Ectodermal cell (in vitro differentiated cells): ENCODE results near the gene GSTK1.
"Not testable (repeated sequence)": the region's sequence is repeated elsewhere in the genome, so short reads cannot be mapped to it uniquely, and the experiment has no call there.

Source experiments
- H3K27ac ChIP-seq: 2 replicates; pipeline ENCODE4 v1.7.0; 2013; ENCODE audit warnings: mild to moderate bottlenecking, low read depth, low read length; ENCODE audit not compliant: insufficient read depth, poor library complexity, severe bottlenecking
- H3K27me3 ChIP-seq: 2 replicates; pipeline ENCODE4 v1.7.0; 2013; ENCODE audit warnings: mild to moderate bottlenecking, low read length; ENCODE audit not compliant: insufficient read depth, control insufficient read depth, poor library complexity, severe bottlenecking
- H3K36me3 ChIP-seq: one replicate; pipeline ENCODE4 v1.7.0; 2013; ENCODE audit warnings: low read length; ENCODE audit not compliant: control insufficient read depth, insufficient read depth
- H3K4me1 ChIP-seq: one replicate; pipeline ENCODE4 v1.7.0; 2013; ENCODE audit warnings: low read length; ENCODE audit not compliant: control insufficient read depth, insufficient read depth
- H3K4me3 ChIP-seq: 2 replicates; pipeline ENCODE4 v1.7.0; 2013; ENCODE audit warnings: low read depth, low read length, control low read depth; ENCODE audit not compliant: insufficient read depth
- H3K9me3 ChIP-seq: 2 replicates; pipeline ENCODE4 v1.7.0; 2013; ENCODE audit warnings: mild to moderate bottlenecking, low read length, moderate library complexity; ENCODE audit not compliant: control insufficient read depth
- WGBS, 2 experiments: methylation state at CpG; one replicate each; pipeline ENCODE4 v1.1.7; 2013; ENCODE audit warnings: missing lambda C conversion rate in 2 of 2; 5-methylcytosine and 5-hydroxymethylcytosine counted together

Gene GSTK1

DNA sequence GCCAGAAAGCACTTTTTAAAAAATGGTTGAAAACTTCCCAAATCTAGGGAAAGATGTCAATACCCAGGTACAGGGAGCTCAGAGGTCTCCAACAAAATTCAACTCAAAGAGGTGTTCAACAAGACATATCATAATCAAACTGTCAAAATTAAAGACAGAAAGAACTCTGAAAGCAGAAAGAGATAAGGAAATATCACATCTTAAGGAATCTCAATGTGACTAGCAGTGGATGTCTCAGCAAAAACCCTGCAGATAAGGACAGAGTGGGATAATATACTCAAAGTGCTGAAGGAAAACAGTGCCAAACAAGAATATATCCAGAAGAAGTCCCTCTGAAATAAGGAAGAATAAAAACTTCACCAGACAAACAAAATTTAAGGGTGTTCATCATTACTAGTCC lies 13.0 kb upstream of the GSTK1 start:
- no peaks in the 10 kb centered on the region for H3K9me3 ChIP-seq
- no peaks in the 10 kb centered on the region for H3K27me3 ChIP-seq
- H3K4me3 ChIP-seq = no peak overlapping the region
- H3K27ac ChIP-seq = no peak overlapping the region
- no peaks in the 10 kb centered on the region for H3K4me1 ChIP-seq
- no peaks in the 10 kb centered on the region for H3K36me3 ChIP-seq

DNA sequence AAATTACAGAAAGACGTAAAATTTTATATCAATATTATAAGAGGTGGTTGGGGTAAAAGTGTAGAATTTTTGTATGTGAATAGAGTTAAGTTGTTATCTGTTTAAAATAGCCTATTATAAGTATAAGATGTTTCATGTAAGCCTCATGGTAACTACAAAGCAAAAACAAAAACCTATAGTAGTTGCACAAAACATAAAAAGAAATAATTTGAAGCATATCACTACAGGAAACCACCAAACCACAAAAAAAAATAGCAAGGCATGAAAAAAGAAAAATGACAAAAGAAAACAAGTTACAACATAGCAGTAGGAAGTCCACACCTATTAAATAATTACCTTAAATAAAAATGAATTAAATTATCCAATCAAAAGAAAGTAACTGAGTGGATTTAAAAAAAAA lies 12.4 kb upstream of the GSTK1 start:
- Histone ChIP-seq H3K27ac (no peak overlapping the region), H3K4me3 (no peak overlapping the region), H3K36me3 (no peaks in the 10 kb centered on the region), H3K9me3 (no peaks in the 10 kb centered on the region), H3K27me3 (no peaks in the 10 kb centered on the region), H3K4me1 (no peaks in the 10 kb centered on the region)
- WGBS, 2 experiments = 86% methylated on average over 1 of the region's 1 CpG; no CpG with 5 or more reads in 1 of the 2 experiments

DNA sequence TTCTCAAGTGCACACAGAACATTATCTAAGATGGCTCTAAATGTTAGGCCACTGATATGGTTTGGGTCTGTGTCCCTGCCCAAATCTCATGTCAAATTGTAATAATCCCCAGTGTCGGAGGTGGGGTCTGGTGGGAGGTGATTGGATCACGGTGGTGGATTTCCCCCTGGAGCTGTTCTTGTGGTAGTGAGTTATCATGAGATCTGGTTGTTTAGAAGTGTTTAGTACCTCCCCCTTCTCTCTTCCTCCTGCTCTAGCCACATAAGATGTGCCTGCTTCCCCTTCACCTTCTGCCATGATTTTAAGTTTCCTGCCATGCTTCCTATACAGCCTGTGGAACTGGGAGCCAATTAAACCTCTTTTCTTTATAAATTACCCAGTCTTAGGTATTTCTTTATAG lies 11.2 kb upstream of the GSTK1 start:
- H3K27me3 ChIP-seq = no peaks in the 10 kb centered on the region
- 100% methylated on average over 1 to 2 of the region's 2 CpGs for WGBS, 2 experiments
- H3K9me3 ChIP-seq = no peaks in the 10 kb centered on the region
- no peaks in the 10 kb centered on the region for H3K4me1 ChIP-seq
- no peak overlapping the region for H3K27ac ChIP-seq
- no peaks in the 10 kb centered on the region for H3K36me3 ChIP-seq
- H3K4me3 ChIP-seq = no peak overlapping the region

DNA sequence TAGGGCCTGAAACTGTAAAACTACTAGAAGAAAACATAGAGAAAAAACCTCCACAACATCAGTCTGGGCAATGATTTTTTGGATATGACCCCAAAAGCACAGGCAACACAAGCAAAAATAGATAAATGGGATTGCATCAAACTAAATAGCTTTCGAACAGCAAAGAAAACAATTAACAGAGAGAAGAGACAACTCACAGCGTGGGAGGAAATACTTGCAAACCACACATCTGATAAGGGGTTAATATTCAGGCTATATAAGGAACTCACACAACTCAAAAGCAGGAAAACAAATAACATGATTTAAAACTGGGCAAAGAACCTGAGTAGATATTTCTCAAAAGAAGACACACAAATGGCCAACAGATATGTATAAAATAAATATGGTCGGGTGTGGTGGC lies 7.7 kb upstream of the GSTK1 start:
- H3K4me1 ChIP-seq = no peaks in the 10 kb centered on the region
- H3K9me3 ChIP-seq = no peaks in the 10 kb centered on the region
- no peaks in the 10 kb centered on the region for H3K27me3 ChIP-seq
- H3K4me3 ChIP-seq = no peak overlapping the region
- no peaks in the 10 kb centered on the region for H3K36me3 ChIP-seq
- 98 to 100% methylated on average over 2 of the region's 3 CpGs for WGBS, 2 experiments
- H3K27ac ChIP-seq = no peak overlapping the region

DNA sequence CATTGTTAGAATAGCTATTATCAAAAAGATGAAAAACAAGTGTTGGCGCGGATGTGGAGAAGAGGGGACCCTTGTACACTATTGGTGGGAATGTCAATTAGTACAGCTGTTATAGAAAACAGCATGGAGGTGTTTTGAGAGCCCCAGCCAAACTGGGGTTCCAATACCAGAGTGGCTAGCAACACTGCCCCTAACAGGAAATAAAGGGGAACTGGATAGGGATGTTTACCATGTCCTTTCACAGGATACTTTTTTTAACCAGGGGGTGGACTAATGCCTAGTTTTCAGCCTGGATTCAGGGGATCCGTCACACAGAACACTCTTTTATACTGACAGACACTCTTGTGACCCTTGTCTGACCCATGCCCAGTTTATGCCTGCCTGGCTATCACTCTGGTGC lies 6.9 kb upstream of the GSTK1 start:
- Histone ChIP-seq H3K27me3 (no peaks in the 10 kb centered on the region), H3K4me1 (no peaks in the 10 kb centered on the region), H3K4me3 (no peak overlapping the region), H3K9me3 (no peaks in the 10 kb centered on the region), H3K36me3 (no peaks in the 10 kb centered on the region), H3K27ac (no peak overlapping the region)
- 90 to 93% methylated on average over 3 of the region's 3 CpGs for WGBS, 2 experiments

DNA sequence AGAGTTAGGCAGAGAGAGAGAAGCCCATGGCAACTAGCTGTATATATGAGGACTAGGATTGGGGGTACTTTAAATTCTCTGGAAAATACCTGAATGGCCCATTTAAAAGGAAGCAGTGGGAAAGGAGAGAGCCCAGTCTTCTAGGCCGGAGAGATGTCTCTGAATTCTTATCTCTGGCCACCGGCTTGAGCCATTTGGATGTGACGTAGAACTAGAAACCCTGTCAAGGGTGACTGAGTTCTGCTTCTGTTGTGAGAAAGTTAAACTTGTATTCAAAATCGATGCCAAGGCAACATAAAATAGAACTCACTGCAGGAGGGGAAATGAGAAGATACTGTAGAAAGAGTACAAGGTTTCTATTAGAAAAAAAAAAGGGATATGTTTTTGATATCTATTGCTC lies 6.3 kb upstream of the GSTK1 start:
- no peaks in the 10 kb centered on the region for H3K27me3 ChIP-seq
- no peaks in the 10 kb centered on the region for H3K9me3 ChIP-seq
- H3K4me1 ChIP-seq = no peaks in the 10 kb centered on the region
- 91 to 92% methylated on average over 4 of the region's 4 CpGs for WGBS, 2 experiments
- no peak overlapping the region for H3K4me3 ChIP-seq
- H3K36me3 ChIP-seq = no peaks in the 10 kb centered on the region
- H3K27ac ChIP-seq = no peak overlapping the region

DNA sequence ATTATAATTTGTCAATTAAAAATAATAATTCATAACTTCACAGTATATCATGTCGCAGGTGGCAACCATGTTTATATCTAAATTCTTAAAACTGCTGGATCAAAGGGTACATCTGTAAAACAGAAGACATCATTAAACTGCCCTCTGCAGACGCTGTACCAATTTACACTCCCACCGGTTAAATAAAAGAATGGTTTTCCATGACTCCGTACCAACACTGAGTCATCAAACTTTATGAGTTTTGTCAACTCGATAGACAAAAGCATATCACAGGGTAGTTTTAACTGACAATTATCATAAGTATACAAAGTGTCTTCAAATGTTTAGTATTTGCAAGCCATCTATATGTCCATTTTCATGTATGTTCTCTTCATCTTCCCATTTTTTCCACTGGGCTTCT lies 5.7 kb upstream of the GSTK1 start:
- no peaks in the 10 kb centered on the region for H3K36me3 ChIP-seq
- no peaks in the 10 kb centered on the region for H3K27me3 ChIP-seq
- H3K4me3 ChIP-seq = no peak overlapping the region
- no peaks in the 10 kb centered on the region for H3K9me3 ChIP-seq
- H3K27ac ChIP-seq = no peak overlapping the region
- WGBS, 2 experiments = 89 to 94% methylated on average over 4 to 5 of the region's 5 CpGs
- H3K4me1 ChIP-seq = no peaks in the 10 kb centered on the region

DNA sequence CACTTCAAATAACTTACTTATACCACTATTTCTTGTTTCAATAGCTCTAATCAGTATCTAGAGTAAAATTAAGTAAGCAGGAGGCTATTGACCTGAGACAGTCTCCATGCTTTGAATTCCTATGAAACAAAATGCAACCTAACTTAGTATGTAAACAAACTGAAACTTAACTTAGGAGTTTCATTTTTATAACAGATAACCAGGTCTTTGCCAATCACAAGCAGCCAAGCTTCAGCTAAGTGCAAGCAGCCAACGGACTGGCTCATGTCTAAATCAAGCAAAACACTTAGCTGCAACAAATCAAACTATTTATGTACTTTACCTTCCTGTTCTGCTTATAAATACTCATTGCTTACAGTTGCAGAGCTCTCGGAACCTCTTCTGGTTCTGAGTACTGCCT lies 4.4 kb upstream of the GSTK1 start:
- Histone ChIP-seq H3K27ac (no peak overlapping the region), H3K4me3 (no peak overlapping the region), H3K4me1 (no peaks in the 10 kb centered on the region), H3K9me3 (no peaks in the 10 kb centered on the region), H3K36me3 (no peaks in the 10 kb centered on the region), H3K27me3 (peaks cover 2% of the 10 kb centered on the region)
- 72 to 90% methylated on average over 2 of the region's 2 CpGs for WGBS, 2 experiments

DNA sequence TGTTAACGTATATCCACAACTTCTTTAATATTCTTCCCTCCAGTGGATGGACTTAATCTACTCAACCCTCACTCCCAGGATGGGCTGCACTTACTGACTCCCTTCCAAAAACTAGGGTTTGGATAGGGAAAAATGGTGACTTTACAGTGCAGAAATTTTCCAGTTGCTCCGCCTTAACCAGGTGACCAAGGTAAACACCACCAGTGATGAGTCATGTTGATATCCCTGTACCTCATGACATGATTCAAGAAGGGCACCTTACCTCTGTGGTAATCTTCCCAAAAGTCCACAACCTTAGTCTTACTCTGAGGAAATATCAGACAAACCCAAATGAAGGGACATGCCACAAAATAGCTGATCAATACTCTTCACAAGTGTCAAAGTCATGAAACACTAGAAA lies 3.5 kb upstream of the GSTK1 start:
- 92 to 93% methylated on average over 2 of the region's 2 CpGs for whole genome bisulfite sequencing, 2 experiments
- H3K27me3 ChIP-seq = peaks cover 4% of the 10 kb centered on the region
- H3K27ac ChIP-seq = no peak overlapping the region
- no peaks in the 10 kb centered on the region for H3K9me3 ChIP-seq
- no peaks in the 10 kb centered on the region for H3K36me3 ChIP-seq
- H3K4me3 ChIP-seq = no peak overlapping the region
- no peaks in the 10 kb centered on the region for H3K4me1 ChIP-seq

DNA sequence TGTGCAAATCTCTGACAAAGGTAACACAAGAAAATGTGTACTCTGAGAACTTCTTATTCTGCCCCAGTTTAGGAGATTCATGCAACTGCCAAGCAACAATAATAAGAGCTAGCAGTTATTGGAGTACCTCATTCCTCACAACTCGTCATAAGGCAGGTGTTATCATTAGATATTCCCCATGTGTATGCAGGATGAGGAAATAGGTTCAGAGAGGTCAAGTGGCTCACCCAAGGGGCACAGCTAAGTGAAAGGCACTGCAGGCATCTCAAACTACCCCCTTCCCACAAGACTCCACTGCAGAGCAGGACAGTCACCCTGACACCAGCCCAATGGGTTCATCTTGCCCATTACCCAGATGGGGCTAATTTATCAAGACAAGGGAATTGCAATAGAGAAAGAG lies 1.3 kb upstream of the GSTK1 start:
- Histone ChIP-seq H3K27me3 (peaks cover 4% of the 10 kb centered on the region), H3K27ac (no peak overlapping the region), H3K9me3 (no peaks in the 10 kb centered on the region), H3K4me3 (no peak overlapping the region), H3K4me1 (no peaks in the 10 kb centered on the region), H3K36me3 (no peaks in the 10 kb centered on the region)
- 80 to 91% methylated on average over 1 of the region's 1 CpG for WGBS, 2 experiments

DNA sequence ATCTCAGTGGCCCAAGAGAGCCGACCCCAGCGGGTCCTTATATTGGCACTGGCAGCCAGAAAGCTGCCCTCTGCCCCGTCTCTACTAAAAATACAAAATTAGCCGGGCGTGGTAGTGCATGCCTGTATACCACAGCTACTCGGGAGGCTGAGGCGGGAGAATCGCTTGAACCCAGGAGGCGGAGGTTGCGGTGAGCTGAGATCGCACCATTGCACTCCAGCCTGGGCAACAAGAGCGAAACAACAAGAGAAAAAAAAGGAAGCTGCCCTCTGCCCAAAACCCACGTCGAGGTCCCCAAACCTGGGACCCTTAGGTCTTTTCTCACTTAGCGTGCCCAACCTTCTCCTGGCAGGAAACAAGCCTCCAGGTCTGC lies 941 bp downstream of the GSTK1 start:
- WGBS, 2 experiments = 88 to 94% methylated on average over 15 of the region's 15 CpGs
- not testable (repeated sequence) for H3K27ac ChIP-seq, H3K9me3 ChIP-seq, H3K27me3 ChIP-seq, H3K36me3 ChIP-seq, H3K4me1 ChIP-seq
- H3K4me3 ChIP-seq = peak overlapping the region; percentile 77
